GM19240 (cell line): Measurements from ENCODE around the gene HNF1B.
"Not testable (repeated sequence)": the region's sequence is repeated elsewhere in the genome, so short reads cannot be mapped to it uniquely, and the experiment has no call there.

Experiments
- DNase-seq: peaks from one replicate; pipeline ENCODE4 v3.0.0; 2011; ENCODE audit warnings: low spot score; ENCODE audit not compliant: insufficient read length

HNF1B gene, protein sequence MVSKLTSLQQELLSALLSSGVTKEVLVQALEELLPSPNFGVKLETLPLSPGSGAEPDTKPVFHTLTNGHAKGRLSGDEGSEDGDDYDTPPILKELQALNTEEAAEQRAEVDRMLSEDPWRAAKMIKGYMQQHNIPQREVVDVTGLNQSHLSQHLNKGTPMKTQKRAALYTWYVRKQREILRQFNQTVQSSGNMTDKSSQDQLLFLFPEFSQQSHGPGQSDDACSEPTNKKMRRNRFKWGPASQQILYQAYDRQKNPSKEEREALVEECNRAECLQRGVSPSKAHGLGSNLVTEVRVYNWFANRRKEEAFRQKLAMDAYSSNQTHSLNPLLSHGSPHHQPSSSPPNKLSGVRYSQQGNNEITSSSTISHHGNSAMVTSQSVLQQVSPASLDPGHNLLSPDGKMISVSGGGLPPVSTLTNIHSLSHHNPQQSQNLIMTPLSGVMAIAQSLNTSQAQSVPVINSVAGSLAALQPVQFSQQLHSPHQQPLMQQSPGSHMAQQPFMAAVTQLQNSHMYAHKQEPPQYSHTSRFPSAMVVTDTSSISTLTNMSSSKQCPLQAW

DNA sequence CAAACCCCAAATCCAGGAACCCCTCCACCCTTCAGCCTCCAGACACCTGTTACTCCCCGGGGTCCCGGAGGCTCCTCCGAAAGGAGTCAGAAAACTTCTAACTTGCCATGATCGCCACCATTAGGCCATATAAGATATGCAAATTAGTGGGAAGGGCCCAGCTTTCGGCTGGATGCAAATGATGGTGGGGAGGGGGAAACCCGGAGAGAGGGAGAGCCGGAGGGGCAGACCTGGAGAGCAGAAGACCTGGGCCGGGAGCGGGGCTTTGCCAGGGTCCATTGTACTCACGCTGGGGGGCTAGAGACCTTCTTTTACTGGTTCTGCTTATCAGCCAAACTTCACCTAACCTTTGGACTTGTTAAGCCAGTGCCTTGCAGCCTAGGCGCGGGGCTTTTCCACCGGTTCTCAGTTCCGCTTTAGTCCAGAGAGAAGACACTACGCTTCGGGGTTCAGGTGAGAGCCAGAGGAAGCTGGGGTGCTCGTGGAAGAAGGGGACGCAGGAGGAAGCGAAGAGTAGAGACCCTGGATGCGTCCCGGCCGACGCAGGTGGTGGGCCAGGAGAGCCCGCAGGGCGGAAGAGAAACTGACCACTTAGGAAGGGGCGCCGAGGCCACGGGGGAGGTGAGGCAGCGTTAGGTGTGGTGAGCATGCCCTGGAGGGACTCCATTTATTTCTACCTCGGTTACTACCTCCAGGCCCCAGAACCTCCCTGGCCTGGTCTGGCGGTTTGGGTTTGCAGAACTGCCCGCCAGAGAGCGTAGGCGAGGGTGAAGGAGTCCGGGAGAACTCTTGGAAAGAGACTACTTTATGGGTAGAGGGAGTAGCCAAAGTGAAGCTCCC, at the start of gene HNF1B:
HNF1B (minus strand) TSS at position 99 of the 840 bp plus-strand sequence. CDS start 175 bp downstream, outside the sequence.
- peak; percentile 51 for DNase-seq

DNA sequence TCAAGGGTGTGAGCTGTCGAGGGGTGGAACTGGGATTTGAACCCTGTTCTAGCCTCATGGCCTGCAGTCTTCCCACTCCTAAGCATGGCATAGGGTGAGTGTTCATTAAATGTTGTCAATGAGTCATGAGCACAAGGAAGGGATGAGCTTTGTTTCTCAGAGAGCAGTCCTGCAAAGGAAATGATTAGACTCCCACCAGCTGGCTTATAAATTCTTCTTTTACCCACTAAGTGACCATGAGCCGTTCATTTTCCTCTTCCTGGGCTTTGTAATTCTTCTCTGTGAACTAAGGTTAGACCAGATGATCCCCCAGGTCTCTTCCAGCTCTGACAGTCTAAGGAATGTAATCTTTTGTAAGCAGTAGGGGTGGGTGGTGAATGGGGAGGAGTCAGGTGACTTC, 47.9 kb upstream of the HNF1B start:
- no peak for DNase-seq

DNA sequence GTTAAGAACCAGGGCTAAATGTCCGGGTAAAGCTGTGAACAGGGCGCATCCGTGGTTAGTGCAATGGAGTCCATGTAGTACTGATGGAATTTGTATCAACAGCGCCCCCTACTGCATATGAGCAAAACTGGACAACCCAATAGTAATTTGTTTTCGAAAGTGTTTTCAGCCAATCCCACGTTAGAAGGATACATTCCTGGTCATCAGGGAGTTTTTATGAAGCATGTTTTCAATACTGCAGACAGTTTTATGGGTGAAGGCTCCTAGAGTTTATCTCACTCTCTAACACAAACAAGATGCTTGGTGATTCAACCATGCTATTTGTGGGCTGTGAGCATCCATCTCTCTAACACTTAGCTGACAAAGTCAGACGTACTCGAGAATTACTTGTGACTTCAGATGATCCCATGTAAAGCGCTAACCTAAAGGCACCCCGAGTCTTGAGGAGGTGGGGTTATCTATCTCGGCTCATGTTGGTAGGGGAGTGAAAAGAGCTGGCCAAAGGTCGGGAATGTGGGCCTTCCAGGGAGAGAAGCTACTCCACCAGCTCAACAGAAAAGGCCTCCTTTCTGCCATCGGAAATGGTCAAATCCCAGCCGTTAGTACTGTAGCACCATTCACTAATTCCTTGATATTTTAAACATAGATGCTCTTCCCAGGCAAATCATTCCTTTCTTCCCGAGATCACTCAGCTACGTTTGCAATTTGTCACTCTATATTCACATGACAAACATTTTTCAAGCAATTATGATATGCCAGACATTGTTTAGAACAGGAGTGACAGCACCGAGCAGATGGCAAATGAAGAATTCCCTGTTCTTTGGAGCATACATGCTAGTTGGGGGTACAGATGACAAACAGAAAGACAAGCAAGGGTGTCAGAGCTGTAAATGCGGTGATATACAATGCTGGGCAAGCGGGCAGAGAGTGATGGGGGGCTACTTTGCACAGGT, 46.9 kb upstream of the HNF1B start:
- DNase-seq: peak; percentile 48

DNA sequence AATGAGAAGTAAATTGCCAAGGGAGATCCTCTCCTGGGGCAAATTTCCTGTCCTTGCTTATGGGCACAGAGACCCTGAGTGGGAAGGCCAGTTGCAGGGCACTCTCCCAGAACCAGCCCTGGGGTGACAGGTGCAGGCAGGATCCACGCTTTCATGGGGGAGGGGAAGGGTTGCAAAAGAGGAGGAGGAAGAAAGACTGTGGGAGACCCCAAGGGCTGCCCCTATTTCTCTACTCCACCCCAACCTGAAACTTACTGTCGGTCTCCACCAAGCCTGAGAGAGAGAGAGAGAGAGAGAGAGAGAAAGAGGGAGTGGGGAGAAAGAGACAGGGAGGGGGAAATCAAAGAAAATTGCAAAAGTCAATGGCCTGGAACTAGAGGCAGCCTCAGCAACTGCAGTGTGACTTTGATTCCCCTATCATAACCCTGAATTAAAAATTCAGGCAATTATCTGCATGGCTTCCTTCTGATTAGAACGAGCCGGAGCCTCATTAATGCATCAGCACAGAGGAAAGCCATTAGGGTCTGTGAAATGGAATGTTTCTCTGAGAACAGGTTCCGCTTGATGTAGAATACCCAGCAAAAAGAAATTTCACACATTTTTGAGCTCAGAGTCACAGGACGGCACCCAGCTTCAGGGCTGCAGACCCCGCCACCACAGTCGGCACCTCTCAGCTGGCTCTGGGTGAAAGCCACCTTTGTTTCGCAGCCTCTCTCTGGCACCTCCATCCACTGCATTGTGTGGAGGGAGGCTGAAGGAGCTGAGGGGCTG, 45.1 kb upstream of the HNF1B start:
- DNase-seq: no peak

DNA sequence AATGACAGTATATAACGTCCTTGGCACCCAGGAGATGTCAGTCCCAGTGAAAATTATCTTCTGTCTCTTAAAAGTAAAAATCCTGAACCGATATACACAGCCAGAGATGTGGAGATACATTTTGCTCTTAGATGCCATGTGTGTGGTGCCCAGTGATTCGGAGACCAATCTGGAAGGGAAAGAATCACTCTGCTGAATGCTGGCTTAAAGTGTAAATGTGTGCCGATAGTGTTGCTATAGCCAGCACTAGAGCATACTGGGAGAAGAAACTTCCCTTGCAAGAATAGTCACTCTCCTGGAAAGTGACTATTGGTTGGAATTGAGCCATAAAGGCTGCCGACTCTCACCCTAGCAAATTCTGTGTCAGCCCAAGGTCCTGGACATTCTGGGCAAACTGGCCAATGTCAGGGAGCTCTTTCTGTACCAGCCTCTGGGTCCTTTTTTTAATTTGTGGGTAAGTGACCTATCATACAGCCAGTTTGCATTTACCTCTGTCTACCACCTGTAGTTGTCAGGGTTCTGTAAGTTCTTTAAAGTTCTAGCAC, 44.2 kb upstream of the HNF1B start:
- no peak for DNase-seq

DNA sequence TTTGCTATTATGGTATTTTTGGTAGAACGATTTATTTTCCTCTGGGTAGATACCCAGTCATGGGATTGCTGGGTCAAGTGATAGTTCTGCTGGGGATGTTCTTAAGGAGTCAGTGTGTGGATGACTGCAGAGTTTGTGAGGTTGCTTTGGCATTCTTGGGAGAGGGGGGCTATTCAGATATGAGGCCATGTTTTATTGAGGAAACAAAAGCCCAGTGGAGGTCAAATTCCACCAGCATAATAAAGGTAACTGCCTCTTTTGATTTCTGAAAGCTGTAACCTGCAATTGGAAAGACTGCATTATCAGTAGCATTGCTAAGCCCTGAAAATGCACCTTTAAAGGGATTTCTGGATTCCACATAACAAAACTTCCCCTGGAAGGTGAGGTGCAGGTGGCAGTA, 43.7 kb upstream of the HNF1B start:
- DNase-seq: no peak

DNA sequence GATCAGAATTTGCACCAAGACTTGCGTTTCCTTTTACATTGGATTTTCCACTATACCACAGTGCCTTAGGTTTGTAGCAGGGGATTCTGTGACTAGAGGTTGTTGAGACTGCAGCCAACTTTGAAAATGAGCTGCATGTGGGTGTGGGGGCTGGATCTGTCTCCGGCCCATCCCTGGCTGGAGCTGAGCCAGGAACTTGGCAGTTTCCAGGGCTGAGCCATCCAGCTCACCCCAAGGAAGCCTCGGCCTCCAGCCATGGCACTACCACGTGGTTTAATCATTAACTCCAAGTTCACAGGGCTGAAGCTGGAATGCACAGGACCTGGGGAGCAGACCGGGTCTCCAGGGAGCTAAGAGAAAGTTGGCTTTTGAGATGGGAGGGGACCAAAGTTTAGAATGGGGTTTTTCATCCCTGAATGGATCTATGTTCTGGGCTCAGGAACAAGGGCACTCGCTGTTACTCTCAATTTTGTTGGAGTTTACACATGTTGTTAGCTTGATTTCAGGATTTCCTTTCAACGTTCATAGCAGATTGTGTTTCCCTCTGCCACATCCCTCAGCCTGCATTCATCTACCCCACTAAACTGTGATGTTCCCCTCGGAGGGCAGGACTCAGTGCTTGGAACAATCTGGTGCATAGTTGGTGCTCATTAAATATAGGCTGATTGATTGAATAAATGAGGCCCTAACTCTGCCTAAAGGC, 42.3 kb upstream of the HNF1B start:
- no peak for DNase-seq

DNA sequence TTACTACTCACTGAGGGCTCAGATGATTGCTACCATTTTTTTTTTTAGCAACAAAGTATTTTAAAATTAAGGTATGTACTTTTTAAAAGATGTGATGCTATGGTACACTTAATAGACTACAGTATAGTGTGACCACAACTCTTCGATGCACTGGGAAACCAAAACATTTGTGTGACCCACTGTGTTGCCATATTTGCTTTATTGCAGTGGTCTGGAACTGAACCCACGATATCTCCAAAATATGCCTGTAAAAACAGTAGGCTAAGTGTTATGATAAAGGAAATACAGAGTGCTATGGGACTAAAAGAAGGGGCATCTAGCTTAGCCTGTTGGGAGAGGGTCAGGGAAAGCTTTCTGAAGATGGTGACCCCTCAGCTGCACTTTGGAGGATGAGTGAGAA, 41.6 kb upstream of the HNF1B start:
- DNase-seq: no peak

DNA sequence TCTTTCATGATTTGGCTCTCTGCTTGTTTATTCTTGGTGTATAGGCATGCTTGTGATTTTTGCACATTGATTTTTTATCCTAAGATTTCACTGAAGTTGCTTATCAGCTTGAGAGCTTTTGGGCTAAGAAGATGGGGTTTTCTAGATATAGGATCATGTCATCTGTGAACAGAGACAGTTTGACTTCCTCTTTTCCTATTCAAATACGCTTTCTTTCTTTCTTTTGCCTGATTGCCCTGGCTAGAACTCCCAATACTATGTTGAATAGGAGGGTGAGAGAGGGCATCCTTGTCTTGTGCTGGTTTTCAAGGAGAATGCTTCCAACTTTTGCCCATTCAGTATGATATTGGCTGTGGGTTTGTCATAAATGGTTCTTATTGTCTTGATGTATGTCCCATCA, 37.6 kb upstream of the HNF1B start:
- not testable (repeated sequence) for DNase-seq

DNA sequence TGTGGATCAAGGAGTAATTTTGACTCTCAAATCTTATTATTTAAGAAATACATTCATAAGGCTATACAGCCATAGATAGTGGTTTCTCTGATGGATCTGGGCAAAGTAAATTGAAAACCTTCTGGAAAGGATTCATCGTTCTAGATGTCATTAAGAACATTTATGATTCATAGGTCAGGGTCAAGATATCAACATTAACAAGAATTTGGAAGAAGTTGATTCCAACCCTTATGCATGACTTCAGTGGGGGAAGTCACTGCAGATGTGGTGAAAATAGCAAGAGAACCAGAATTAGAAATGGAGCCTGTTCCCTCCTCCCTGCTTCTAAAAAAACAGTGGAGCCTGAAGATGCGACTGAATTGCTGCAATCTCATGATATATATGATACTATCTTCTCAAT, 36.6 kb upstream of the HNF1B start:
- DNase-seq: no peak

DNA sequence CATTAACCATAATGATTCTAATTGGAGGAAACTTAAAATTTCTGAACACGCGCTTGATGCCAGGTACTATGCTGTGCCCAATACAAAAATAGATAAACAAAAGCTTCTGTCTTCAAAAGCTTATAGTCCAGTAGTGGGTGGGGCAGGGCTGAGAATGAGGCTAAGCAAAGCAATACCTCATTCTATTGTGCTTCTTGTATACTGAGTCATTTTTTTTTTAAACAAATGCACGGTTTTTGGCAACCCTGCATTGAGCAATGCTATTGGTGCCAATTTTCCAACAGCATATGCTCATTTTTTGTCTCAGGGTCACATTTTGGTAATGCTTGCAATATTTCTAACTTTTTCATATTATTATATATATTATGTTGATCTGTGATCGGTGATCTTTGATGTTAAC, 34.7 kb upstream of the HNF1B start:
- no peak for DNase-seq

DNA sequence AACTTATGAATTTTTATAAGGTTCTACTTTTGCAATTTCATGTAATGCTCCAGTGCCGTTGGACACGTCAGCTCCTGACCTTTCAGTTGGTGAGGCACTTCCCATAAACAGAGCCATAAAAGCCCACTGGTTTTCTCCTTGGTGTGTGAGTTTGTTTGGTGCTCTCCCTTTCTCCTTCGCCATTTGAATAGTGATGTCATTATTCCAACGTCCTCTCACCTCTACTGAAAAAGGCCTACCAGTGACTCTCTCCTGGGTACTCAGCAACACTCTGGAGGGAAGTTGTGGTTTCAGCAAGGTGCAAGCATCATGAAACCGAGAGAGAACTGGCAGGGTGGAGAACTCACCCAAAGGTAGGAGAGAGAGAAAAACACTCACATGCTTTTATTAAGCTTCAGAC, 29.6 kb upstream of the HNF1B start:
- DNase-seq: peak; percentile 23

DNA sequence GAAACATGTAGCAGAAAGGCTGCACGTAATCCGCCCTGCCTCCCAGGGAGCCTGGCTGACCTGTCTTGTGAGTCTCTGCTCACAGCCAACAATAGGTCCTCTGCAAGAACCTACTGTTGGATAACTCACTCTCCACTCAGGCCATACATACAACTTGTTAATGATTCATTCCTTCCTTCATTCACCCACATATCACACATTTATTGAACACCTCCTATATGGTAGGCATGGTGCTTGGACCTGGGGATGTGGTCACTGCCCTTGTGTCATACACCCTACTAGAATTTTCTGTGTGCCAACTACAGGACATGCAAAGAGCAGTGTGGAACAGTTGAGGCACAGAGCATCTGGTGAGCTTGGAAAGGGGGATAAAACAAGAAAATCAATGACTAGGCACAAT, 28.1 kb upstream of the HNF1B start:
- DNase-seq: no peak

DNA sequence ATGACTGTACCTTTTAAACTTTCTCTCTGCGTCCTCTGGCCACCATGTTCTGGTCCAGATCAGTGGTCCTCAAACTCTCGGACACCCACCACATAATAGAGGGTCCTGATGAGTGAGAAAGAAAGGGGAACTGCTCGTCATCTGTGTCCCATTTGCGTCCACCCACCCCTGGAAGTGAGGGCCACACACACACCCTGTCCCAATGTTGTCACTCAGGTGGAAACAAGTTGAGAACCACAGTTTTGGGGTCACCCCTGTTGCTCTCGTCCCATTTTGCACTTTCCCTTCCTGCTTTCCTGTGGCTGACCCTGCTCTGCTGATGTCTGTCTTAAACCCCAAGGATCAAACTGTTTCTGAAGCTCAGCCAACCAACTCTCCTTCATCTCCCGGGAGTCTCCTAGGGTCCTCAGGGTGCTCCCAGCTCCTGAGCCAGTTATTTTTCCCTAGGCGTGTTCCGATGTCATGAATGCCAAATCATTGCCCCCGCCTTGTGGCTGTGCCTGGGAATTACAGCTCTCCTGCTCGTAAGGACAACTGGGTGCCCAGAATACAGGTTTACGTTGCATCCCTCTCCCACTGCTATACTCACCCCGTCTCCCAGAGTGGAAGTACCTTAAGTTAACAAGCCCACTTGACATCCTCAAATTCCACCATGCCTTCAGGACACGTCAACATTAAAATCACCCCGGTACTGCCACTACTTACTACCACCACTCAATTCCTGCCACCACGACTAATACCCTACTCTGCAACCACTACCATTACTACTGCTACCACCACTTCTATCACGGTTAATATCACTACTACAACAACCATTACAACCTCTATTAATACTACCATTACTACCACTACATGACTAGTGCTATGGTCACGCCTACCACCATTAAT, 26.0 kb upstream of the HNF1B start:
- DNase-seq: no peak

DNA sequence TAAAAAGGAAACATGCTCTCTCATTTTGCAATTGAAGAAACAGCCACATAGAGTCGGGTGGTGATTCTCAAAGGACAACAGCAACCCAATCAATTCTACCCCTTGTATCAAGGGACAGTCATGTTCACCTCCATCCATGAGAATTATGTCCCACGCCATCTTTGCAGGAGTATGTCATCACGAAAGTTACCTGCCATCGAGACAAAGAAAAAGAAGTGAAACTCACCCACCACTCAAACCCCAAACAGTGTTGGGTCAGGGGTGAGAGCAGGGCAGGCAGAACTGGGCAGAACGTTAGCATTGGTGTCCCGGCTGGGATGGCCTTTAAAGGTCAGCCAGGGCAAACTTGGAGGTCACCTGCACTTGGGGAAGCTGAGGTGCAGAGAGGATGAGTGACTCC, 24.2 kb upstream of the HNF1B start:
- no peak for DNase-seq

DNA sequence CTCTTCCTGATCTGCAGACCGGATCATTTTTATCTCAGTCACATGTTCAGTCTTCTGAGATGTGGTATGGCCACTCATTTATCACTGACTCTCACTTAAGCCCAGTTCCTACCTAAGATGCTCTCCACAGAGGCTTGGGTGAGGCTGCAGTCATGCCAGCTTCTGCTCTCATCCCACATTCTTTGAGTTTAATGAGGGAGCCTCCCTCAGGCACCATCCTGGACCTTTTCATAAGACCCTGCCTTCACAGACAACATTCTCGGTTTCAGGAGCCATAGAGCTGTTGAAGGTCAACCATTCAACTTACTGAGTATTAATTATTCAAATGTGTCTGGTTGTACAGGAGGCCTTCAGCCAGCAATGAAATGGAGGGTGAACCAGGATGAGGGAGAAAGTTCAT, 23.6 kb upstream of the HNF1B start:
- DNase-seq: no peak

DNA sequence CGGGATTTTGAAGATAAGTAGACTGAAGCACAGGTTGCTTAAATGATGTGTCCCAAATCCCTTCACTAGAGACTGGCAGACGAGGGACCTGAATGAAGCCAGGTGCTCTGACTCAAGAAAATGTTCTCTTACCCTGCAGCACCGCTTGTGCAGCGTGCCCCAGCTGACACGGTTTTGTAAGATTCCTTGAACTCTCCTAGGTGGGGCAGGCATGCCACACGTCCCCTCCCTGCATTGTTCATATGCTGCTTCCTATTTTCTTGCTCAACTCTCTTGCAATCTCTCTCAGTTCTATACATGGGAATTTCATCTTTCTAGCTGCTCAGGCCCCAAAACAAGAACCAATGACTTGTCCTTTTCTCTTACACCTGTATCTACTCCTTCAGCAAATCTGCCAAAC, 22.1 kb upstream of the HNF1B start:
- no peak for DNase-seq

DNA sequence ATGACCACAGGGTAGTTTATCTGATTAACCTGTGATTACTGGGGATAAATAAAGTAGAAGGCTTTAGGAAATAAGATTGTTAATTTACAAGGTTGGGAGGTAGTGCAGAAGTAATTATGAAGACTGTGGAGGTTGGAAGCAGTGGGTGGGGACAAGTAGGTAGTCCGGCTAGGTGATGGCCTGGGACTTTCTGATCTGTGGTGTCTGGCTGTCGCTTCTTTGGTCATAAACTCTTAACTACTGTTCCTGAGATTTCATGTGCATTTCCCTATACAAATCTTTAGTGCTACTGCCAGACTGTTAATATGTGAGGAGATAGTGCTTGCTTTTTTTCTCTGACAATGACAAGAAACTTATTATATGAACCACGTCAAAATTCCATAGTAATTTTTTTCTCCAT, 19.5 kb upstream of the HNF1B start:
- DNase-seq: no peak

DNA sequence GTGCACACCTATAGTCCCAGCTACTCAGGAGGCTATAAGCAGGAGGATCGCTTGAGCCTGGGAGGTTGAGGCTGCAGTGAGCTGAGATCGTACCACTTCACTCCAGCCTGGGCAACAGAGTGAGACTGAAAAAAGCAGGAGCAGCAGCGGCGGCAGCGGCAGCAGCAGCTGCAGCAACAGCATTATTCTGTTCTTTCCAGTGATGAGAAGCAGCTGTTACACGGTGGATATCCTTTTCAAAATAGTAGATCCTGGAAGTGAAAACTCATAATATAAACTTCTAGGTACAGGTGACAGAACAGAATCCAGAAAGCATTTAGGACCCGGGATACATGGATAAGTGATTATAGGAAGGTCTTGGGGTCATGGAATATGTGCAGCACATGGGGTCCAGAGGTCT, 17.8 kb upstream of the HNF1B start:
- no peak for DNase-seq
